Heart right ventricle (tissue), 16 donors: ENCODE measurements around the gene ATP6V0C. TPM values are rescaled to one million over a fixed set of nuclear protein-coding genes. Genes with fewer than 3 reads are reported as not detected.
A peak's percentile ranks its signal among the peaks of the same experiment; 100 is the strongest.

ENCODE experiments used
- ATAC-seq, 8 donors: fragments of 200-7000 bp; cut with Tn5 transposase; one replicate each; pipeline ENCODE4 v1.9.1; 2020; ENCODE audit warnings: mild to moderate bottlenecking in 8 of 8, moderate library complexity in 8 of 8, moderate number of reproducible peaks in 1 of 8
- DNase-seq, 2 donors: peaks; one replicate each; pipeline ENCODE4 v3.0.0-alpha.2; 2020
- H3K27ac ChIP-seq, 10 donors: fragments of 200-600 bp; sonication (generic) in 2 of 10; one replicate each; pipeline versions ENCODE4 v1.5.0 to v1.8.0; 2020 to 2022; ENCODE audit warnings: mild to moderate bottlenecking in 3 of 10
- H3K27me3 ChIP-seq, 7 donors: fragments of 200-600 bp; one replicate each; pipeline ENCODE4 v1.8.0; 2021 to 2022; ENCODE audit warnings: mild to moderate bottlenecking in 2 of 7
- H3K36me3 ChIP-seq, 9 donors: fragments of 200-600 bp; sonication (generic) in 1 of 9; one replicate each; pipeline versions ENCODE4 v1.5.0 to v1.8.0; 2020 to 2022; ENCODE audit warnings: mild to moderate bottlenecking in 2 of 9
- H3K4me1 ChIP-seq, 9 donors: fragments of 200-600 bp; sonication (generic) in 1 of 9; one replicate each; pipeline versions ENCODE4 v1.5.0 to v1.8.0; 2020 to 2022; ENCODE audit warnings: mild to moderate bottlenecking in 4 of 9
- H3K4me3 ChIP-seq, 10 donors: fragments of 200-600 bp; sonication (generic) in 2 of 10; one replicate each; pipeline versions ENCODE4 v1.5.0 to v1.8.0; 2020 to 2022; ENCODE audit warnings: mild to moderate bottlenecking in 7 of 10, moderate library complexity in 2 of 10
- H3K9me3 ChIP-seq, 11 donors: fragments of 200-600 bp in 10 of 11; sonication (generic) in 2 of 11; one replicate each; pipeline versions ENCODE4 v1.5.0 to v1.8.0; 2013 to 2022; ENCODE audit warnings: mild to moderate bottlenecking in 2 of 11, control low read depth in 1 of 11, moderate library complexity in 1 of 11
- WGBS, 2 donors: extraction: QIAGEN DNeasy Blood & Tissue Kit; methylation state at CpG; one replicate each; pipeline ENCODE4 v1.1.7; 2013; ENCODE audit warnings: inconsistent platforms in 1 of 2; 5-methylcytosine and 5-hydroxymethylcytosine counted together
- intact Hi-C, 10 donors: fragments of 100-400 bp; cut with DNase I; formaldehyde crosslinking; loops; one replicate each; pipeline versions ENCODE4 v1.11.1 to v1.14.2; 2022
- polyA plus RNA-seq, 2 donors: library from polyadenylated mRNA; stranded (reverse); fragments of 200-250 nt; gene quantifications; one replicate each; pipeline ENCODE4 v1.2.3, GENCODE V29; 2013
- total RNA-seq, 10 donors: library from RNA; stranded (reverse); fragmentation: NEBNext Ultra II Directional in 3 of 10; extraction: Animal tissue kit (Norgen Biotek cat#: 25700) in 3 of 10; gene quantifications; one replicate each; pipeline versions ENCODE4 v1.2.1 to v1.2.4, GENCODE V29; 2021 to 2023
- TF ChIP-seq, protein P1 (sequence below), 9 donors: fragments of 200-600 bp; sonication (generic) in 2 of 9; IDR thresholded peaks; one replicate each; pipeline versions ENCODE4 v1.5.0 to v1.8.0; 2021 to 2022; ENCODE audit warnings: antibody characterized with exemption in 9 of 9, mild to moderate bottlenecking in 5 of 9, moderate library complexity in 1 of 9
- donor health status: Arrhythmogenic right ventricular cardiomyopathy.
- donor health status: ischemic (EF 13 %, LVEDD 7.1; RV severe dilation, severe dysfunction).
- donor health status: healthy with polysubstance abuse.
- donor health status: DM: no; HTN: yes; CAD: no.
- donor health status: DM: no; HTN: no; CAD: no.
- donor health status: ischemic (EF 25% LVEDD 6.9; RV normal size, moderate dysfunction).
- donor health status: ischemic (EF 25% LVEDD 5.7; RV mildly dilated, moderate dysfunction).
- donor health status: healthy.
- donor health status: DM: yes; HTN: yes; CAD: no.
- donor health status: Ischemic cardiomyopathy.
- donor health status: ischemic (EF 35%, LVEDD 5.7; RV mildly dilated, moderate dysfunction).
- donor health status: nonischemic (EF 11% LVEDD 7.7; RV severe dilation, severe dysfunction).
- donor health status: DM: yes; HTN: yes; CAD: no.
- donor health status: PGD.
- donor health status: ischemic (EF 29% LVEDD 5.4; RV normal size, mild dysfunction).
- donor health status: nonischemic (EF 23%, LVEDD 6.1; RV moderate dilation, normal function).

The ATP6V0C gene
- total and polyA plus RNA-seq, 12 donors: 58.5 to 243 (median 130) TPM

DNA sequence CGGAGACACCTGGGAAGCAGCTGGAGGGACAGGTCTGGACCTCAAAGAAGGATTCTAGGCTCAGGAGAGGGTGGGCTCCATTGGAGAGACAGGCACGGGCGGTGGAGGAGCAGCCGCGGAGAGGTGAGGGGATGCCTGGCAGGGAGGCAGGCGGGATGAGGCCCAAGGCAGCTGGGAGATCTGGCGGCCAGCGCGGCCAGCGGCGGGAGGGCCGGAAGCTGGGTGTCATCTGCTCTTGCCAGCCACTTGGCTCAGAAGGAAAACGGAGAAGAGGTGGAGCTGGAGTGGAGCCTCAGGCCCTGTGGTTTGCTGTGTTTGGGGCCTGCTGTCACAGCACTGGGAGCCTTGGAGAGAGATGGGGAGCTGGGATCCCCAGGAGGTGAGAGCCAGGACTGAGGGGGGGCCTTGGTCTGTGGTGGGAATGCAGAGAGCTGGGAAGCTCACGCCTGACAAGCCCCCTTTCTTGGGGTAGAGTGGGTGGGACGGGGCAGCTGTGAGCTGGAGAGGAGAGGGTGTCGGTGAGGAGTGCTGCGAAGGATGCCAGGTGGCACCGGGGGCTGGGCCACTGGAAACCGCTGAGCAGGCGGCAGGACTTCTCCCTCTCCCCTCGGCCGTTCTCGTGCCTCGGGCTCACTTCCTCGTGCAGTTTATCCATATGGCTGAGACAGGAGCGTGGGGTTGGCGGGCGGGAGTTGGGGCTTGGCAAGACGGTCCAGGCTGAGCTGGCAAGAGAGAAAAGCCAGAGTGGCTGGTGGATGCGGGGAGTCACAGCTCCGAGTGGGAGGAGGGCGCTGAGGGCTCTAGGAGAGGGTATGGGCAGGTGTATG, 30.8 kb upstream of the ATP6V0C start:
- H3K27ac ChIP-seq: peak overlapping the region in 3 of 10 donors; percentile 1 to 44 (median 44)
- peaks cover 6 to 40% (median 29%) of the 10 kb centered on the region in 9 donors for H3K4me1 ChIP-seq
- H3K4me3 ChIP-seq: no peak overlapping the region
- DNase-seq: no peak
- intact Hi-C loops: loop anchor here in 1 of 10 donors (10.0 kb wide), 1 partner anchor 48 kb away; no protein-coding TSS in a partner anchor
- H3K9me3 ChIP-seq: no peaks in the 10 kb centered on the region
- WGBS, 2 donors: 61 to 68% methylated on average over 32 of the region's 32 CpGs
- ATAC-seq: peak in 6 of 8 donors; percentile 14 to 66 (median 25)
- peaks cover 0 to 4% (median 0%) of the 10 kb centered on the region in 9 donors for H3K36me3 ChIP-seq
- TF ChIP-seq, protein P1, sequence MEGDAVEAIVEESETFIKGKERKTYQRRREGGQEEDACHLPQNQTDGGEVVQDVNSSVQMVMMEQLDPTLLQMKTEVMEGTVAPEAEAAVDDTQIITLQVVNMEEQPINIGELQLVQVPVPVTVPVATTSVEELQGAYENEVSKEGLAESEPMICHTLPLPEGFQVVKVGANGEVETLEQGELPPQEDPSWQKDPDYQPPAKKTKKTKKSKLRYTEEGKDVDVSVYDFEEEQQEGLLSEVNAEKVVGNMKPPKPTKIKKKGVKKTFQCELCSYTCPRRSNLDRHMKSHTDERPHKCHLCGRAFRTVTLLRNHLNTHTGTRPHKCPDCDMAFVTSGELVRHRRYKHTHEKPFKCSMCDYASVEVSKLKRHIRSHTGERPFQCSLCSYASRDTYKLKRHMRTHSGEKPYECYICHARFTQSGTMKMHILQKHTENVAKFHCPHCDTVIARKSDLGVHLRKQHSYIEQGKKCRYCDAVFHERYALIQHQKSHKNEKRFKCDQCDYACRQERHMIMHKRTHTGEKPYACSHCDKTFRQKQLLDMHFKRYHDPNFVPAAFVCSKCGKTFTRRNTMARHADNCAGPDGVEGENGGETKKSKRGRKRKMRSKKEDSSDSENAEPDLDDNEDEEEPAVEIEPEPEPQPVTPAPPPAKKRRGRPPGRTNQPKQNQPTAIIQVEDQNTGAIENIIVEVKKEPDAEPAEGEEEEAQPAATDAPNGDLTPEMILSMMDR (IDR thresholded peaks at IDR 0.05): no peak
- H3K27me3 ChIP-seq: no peaks in the 10 kb centered on the region

DNA sequence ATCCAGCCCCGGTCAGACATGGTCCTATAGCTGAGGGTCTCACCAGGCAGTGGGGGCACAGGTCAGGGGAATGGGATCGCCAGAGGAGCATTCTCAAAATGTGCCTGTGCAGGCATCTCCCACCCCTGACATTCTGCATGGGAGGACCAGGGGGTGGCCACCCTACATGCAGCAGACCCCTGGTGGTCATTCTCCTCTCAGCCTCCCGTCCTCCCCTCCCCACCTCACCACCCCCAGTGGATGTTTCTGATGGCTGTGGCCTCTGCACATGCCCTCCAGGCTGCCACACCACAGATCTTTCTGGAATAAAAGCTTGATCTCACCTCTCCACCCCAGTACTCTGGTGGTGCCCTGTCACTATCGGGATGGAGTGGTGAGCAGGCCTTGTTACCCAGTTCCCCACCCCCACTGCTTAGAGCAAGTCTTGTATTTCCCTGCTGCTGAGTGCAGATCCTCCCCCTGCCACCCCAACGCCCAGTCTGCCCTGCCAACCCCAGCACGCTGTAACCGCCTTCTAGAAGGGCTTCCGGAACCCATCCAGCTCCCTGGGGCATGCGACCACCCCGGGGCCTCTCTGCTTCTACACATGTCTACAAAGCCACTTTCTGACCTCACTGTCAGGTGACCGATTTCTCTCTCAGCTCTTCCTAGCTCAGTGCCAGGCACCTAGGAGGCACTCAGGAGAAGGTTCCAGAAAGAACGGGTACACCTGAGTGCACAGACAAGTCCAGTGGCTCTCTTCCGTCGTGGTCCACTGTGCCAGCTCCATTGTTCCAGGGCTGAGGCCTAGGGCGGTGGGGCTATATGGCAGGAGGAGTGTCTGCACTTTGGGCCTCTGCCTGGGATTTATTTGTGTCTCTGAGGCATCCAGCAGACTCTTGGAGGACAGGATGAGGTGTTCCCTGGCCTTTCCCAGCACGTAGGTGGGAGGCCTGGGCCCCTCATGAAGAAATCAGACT, 29.5 kb upstream of the ATP6V0C start:
- ATAC-seq (no peak), DNase-seq (no peak)
- peaks cover 0 to 4% (median 0%) of the 10 kb centered on the region in 9 donors for H3K36me3 ChIP-seq
- no peaks in the 10 kb centered on the region for H3K27me3 ChIP-seq
- intact Hi-C loops: loop anchor here in 1 of 10 donors (10.0 kb wide), 1 partner anchor 49 kb away; no protein-coding TSS in a partner anchor
- TF ChIP-seq, protein P1 (IDR thresholded peaks at IDR 0.05): no peak
- no peaks in the 10 kb centered on the region for H3K9me3 ChIP-seq
- H3K27ac ChIP-seq: no peak overlapping the region
- peaks cover 6 to 45% (median 29%) of the 10 kb centered on the region in 9 donors for H3K4me1 ChIP-seq
- no peak overlapping the region for H3K4me3 ChIP-seq
- 93 to 94% methylated on average over 16 of the region's 16 CpGs for WGBS, 2 donors

DNA sequence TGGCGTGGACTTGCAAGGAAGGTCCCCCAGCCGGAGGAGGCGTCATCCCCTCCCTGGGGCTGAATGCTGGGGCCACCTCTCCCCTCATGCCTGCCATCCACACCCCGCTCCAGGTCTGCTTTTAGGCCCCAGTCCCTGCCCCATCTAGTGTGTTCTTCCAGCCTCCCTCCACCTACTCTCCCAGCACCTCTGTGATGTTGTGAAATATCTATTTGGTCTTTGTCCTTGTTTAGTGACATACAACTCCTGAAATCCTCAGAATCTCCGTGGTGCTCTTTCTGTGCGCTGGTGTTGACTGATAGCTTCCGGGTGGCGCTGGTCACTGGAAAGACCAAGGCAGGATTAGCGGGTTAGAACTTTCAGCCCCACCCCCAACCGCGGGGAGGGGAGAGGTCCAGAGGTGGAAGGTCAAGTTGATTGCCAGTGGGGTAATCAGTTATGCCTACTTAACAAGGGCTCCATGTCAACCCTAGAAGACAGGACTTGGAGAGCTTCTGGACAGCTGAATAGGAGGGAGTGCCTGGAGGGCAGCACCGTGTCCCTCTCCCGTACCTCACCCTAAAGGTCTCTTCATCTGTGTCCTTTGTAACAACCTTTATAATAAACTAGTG, 28.7 kb upstream of the ATP6V0C start:
- DNase-seq (no peak), ATAC-seq (no peak)
- Histone ChIP-seq H3K36me3 (no peaks in the 10 kb centered on the region), H3K9me3 (no peaks in the 10 kb centered on the region), H3K27ac (peak overlapping the region in 3 of 10 donors; percentile 32 to 62 (median 60)), H3K4me1 (peaks cover 6 to 45% (median 29%) of the 10 kb centered on the region in 9 donors), H3K4me3 (no peak overlapping the region), H3K27me3 (no peaks in the 10 kb centered on the region)
- TF ChIP-seq, protein P1 (IDR thresholded peaks at IDR 0.05): no peak
- 86% methylated on average over 13 of the region's 13 CpGs for WGBS, 2 donors
- intact Hi-C loops: loop anchor here in 2 of 10 donors (5.0 to 10.0 kb wide), 2 partner anchors 50 to 143 kb away; partner anchors contain the start of gene ABCA3 (in 1 of the 2)
